Erythroblast (primary cell): ENCODE measurements around the gene CIC.

Source experiments
- DNase-seq, 2 experiments: peaks; one replicate each; lab custom pipeline; 2025; lab: John Stamatoyannopoulos, UW
- GATA1 ChIP-seq: IDR thresholded peaks from 2 replicates; pipeline ENCODE4 v1.6.1; 2011; ENCODE audit warnings: low read depth, mild to moderate bottlenecking, control low read depth, low read length, moderate library complexity
- POLR2A ChIP-seq: IDR thresholded peaks from 2 replicates; pipeline ENCODE4 v1.6.1; 2011; ENCODE audit warnings: mild to moderate bottlenecking, low read length

CIC gene

DNA sequence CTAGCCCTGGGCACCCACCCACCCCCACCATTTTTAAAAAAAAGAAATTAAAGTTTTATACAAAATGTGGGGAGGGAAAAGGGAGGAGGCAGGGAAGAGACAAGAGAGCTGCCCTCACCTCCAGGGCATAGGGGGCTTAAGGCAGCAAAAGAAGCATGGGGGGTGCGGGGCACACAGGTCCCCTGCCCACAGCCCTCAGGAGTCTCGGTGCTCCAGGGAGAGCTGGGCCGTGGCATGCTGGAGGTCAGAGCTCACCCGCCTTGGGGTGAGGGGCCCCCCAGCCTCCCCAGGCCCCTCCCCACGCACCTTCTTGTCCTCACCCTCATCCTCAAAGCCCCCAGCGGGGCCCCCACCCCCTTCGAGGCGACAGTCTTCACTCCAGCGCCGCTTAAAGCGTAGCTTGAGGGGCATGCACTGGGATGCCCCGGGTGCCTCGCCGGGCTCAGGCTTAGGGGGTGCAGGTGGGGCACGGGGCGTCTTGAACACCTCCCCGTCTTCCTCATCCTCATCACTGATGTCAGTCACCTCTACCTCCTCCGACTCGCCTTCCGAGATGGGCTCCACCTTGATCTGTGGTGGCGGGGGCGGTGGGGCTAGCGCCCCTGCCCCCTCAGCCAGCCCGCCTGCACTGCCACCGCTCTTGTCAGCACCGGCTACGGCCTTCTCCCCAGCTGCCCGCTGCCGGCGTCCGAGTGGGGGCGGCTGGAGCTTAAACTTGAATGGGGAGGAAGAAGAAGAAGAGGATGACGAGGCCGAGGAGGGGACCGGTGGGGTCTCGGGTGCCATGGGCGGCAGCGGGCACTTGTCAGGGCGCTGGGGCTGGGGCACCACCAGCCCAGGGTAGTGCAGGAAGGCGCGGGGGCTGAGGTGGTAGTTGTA is 20.5 kb upstream of the CIC start:
- no peak for DNase-seq
- TF ChIP-seq POLR2A (no peak), GATA1 (no peak)

DNA sequence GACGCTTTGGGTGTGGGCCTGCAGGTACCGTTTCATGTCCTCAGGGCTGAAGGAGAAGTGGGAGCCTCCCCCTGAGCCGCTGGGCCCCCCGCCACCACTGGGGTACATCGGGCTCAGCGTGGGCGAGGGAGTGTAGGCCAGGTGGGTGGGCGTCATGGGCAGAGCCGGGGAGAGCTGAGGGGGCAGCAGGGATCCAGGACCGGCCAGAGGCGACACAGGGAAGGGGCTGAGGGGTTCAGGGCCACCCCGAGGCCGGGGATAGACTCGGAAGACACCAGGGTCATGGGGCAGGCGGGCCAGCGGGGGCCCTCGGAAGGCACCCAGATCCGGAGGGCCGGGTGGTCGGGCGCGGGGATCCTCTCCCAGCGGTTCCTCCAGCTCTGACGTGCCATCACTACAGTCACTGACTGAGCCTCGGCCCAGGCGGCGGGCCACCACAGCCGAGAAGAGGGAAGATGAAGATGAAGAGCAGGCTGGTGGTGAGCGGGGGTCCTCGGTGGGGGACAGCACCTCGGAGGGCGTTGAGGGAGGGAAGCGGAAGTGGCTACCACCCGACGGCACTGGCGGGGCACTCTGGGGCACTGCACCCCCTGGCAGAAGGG is 19.8 kb upstream of the CIC start:
- TF ChIP-seq POLR2A = no peak
- TF ChIP-seq GATA1 = no peak
- no peak for DNase-seq

DNA sequence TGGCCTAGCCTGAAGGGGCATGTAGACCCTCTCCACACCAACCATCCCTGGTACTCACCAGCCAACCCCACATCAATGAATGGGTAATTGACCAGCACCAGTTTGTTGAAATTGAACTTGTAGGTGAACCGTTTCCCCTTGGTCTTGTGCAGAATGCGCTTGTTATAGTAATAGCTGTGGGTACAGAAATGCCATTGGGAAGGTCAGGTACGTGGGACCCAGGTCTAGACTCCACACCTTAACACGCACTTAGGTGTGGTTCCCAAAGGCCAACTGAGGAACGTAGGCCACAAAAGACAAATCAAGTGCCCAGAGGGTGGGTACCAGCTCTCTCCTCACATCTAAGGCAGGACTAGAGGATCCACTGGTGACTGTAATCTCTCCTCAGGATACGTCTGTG is 19.3 kb upstream of the CIC start:
- TF ChIP-seq GATA1 (no peak), POLR2A (no peak)
- no peak for DNase-seq

DNA sequence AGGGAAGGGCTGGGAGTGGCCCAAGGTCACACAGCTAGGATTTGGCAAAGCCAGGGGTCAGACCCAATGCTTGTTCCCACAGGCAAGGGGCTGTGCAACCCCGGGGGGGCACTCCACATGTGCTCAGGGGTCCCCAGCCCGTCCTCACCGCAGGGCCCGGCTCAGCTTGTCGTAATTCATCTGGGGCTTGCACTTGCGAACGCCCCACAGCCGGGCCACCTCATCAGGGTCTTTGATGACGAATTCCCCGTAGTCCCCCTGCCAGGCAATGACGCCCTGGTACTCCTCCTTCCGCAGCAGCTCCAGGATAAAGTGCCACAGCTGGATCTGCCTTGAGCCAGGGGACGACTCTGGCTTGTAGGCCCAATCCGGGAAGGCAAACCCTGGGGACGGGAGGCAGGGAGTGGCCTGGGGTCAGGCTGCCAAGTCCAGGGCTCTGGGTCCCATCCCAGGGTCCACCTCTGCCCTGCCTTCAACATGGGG is 18.8 kb upstream of the CIC start:
- no peak for DNase-seq
- TF ChIP-seq POLR2A (no peak), GATA1 (no peak)

DNA sequence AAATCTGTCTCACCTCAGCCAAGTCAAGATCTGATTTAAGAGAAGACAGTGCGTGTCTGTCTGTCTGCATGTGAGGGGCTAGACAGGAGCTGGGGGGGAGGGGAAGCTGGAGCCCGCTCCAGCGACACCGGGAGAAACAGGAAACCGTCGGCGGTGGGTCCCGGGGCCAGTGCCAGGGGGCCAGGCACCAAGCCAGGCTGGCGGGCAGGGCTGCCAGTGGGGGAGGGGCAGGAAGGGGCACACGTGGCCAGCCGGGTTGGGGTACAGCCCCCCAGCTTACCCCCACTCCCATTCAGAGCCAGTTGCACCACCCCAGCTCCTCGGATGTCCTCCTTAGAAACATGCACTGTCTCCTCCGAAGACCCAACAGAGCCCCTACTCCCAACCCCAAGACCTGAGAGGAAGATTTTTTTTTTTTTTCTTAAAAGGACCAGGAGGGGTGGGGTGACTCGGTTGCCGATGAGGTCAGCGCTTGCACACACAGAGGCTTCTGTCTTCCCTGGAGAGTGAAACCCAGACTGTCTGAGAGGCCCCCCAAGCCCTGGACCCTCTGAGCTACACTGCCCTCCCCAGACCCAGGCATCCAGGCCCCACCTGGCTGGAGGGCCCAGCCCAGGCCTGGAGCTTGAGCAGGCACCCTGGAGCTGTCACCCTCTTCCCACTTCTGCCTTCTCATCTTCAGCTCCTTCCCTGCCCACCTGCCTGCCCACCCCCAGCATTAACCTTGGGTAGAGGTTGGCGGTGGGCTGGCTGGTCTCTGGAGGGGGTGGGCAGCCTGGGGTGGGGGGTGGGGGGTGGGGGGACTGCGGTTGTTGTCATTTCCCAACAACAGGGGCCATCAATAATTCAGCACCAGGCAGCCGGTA is 18.2 kb upstream of the CIC start:
- peak in 1 of 2 experiments; percentile 59 for DNase-seq
- no peak for TF ChIP-seq POLR2A
- no peak for TF ChIP-seq GATA1

DNA sequence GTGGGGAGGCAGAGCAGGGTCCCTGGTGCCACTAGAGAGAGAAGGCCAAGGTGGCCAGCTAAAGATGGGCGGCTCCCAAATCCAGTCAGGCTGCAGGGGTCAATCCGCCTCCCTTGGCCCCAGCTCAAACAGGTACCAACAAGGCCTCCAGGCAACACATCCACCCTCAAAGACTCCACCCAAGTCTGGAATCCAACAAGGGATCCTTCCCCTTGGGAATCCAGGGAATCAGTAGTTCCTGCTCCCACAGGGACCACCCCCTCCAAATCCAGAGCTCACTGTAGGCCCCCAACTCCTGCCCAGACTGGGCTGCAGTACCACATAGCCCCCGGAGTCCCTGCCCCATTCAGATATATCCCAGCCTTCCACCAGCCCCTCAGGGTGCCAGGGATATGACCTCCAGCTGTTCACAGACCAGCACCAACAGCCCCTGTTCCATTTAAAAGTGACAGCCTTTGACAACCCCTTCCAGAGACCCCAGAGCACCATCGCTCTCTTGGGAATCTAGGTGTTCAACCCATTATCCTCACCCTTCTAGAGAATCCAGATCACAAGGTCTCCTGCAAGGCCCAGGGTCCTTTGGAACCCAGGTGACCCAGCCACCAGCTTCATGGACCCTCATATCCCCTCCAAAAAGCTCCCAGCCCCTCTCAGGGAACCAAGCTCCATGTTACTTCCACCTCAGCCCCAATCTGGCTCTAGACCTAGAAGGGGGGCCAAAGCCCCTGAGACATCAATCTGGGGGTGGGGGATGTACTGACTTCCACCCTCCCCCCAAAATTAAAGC is 17.3 kb upstream of the CIC start:
- DNase-seq = no peak
- no peak for TF ChIP-seq GATA1
- no peak for TF ChIP-seq POLR2A

DNA sequence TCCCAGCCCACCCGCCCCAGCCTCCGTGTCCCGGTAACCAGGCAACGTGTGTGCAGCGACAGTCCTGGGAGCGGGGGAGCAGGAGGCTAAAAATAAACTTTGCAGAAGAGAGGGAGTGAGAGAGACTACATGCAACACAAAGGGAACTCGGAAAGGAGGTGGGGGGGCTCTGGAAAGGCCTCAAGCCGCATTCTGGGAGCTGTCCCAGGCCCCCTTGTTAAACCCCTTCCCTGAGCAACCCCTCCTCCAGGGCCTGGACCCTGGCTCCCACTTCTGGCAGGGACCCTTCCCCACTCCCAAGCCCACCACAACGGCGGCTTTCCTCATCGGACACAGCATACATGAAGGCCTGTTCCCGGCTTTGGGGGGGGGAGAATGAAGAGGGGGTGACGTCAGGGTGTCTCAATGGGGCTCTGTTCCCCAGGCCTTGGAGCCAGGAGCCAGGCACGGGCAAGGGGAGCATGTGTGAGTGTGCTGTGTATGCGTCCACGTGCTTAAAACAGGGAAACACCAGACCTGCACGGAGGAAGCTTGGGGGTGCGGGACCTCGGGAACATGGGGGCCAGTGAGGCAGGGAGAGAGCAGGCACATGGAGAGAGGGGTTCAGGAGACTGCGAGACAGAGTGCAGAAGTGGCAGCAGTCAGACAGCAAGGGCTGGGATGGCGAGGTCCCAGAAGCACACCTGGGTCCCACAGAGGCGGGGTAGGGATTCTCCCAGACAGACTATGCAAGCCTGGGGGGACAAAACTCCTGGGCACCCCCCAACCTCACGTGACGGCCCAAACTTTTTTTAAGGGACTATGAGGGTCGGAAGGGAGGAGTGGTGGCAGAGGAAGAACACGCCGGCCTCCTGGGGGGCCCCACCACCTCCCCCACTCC is 16.4 kb upstream of the CIC start:
- TF ChIP-seq GATA1 (no peak), POLR2A (no peak)
- peak; percentile 37 to 54 for DNase-seq

DNA sequence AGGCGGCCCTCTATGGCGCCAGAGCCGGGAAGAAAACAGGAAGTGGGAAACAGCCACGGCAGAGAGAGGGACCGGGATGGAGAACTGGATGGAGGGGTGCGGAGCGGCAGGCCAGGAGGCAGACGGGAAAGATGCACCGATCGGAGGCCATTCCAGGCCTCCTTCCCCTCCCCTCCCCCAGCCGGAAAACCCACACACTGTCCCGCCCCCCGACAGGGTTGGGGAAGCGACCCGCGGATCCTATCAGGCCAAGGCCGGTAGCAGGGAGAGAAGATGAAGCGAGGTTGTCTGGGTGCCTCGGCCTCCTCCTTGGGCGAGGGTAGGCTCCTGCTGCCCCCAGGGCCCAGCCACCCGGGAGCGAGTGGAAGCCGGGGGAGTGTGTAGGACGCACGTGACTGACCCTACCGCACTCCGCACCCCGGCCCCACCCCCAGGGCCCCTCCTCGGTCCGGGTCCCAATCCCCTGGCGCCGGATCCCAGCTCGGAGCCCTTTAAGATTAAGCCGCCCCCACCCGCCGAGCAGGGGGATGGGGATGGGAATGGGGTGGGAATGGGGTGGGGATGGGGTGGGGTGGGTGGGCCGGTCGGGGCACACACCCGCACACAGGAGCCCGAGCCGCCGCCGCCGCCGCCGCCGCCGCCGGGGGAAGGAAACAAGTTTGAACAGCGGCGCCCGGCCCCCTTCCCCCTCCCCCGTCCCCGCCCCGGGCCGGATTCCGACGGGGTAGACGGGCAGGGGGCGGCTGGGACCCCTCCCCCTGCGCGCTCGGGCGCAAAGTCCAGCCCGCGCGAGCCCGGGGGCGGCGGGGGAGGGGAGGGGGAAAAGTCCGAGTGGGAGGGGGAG is 15.6 kb upstream of the CIC start:
- DNase-seq = peak; percentile 64 to 72
- no peak for TF ChIP-seq POLR2A
- no peak for TF ChIP-seq GATA1

DNA sequence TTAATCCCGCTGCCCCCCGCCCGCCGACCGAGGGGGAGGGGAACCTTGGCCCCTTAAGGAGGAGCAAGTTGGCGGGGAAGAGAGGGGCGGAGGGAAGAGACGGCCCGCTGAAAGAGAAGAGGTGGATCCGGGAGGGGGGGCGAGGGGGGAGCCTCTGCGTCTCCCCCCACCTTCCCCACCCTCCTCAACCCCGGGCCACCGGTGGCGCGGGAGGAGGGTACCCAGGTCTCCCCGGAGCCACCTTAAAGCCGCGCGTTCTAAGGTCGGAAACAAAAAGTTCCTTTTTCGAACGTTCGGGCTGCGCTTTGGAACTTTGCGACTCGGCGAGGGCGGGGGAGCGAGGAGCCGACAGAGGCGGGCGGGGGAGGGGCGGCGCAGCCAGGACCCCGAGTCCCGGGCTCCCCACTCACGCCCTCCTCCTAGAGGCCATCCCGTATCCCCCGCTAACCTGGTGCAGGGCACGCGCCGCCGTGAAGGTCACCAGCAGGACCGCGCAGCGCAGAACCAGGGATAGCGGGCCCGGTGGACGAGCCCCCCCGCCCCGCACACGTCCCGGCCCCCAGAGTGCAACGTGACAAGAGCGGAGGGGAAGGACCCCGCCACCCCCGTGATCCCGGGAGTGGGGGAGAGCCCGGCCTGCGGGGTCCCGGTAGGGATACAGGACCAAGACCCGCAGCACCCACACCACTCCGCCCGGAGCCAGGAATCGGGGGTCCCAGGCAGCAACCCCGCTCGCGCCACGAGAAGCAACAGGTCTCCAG is 14.8 kb upstream of the CIC start:
- TF ChIP-seq GATA1 (no peak), POLR2A (no peak)
- peak; percentile 75 to 77 for DNase-seq

DNA sequence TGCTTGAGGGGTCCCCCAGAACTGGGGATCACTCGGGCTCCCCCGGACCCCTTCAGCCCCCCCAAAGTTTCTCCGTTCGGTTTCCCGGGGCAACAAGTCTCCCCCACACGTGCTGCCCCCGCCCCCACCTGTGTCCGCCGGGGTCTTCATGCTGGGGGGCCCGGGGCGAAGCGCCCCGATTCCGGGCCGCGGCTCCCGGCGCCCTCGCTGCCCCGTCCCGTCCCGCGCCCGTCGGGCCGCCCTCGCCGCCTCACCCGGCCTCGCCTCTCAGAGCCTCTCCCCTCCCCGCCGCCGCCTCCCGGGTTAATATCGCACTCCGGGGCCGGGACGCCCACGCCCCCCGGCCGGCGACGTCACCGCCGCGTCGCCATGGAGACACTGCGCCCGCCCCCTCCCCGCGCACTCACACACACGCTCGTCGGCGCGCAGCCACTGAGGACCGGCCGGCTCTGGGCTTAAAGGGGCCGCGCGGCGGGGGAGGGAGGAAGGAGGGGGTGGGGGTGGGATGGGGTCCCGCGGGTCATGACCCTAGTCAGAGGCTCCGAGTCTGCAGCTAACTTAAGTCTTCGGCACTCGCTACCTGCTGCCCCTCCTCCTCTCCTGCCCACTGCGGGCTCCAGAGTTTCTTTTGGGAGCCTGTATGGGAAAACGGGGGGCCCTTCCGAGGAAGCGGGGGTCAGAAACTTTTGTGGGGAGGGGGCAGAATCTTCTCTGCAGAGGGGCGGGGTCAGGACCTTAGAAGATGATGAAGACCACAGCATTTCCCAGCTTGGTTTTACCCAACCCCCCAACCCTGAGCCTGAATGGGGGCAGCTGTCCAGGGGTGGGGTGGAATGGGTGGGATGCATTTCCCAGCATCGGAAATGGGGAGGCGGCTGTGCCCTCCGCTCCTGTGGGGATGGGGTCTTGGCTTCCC is 13.9 kb upstream of the CIC start, which contains the start of gene ERF:
ERF (minus strand) TSS at position 279 of the 916 bp plus-strand sequence; CDS start at position 150, 129 bp downstream.
- TF ChIP-seq POLR2A (peak; percentile 74), GATA1 (no peak)

More for the DNA sequence above, 13.9 kb upstream of the CIC start, which contains the start of gene ERF:
- DNase-seq = peak; percentile 94 to 98
